HG02678 (cell line): ENCODE data around the gene PROSER3.
"Not testable (repeated sequence)": the region's sequence is repeated elsewhere in the genome, so short reads cannot be mapped to it uniquely, and the experiment has no call there.

ENCODE experiments used
- ATAC-seq: cut with Tn5 transposase; IDR thresholded peaks from one replicate; pipeline ENCODE4 v1.9.1; 2021; ENCODE audit warnings: mild to moderate bottlenecking, moderate library complexity; ENCODE audit not compliant: unreplicated experiment

The PROSER3 gene

GRCh38 chr19:35722461-35722860, 35.5 kb upstream of the PROSER3 start:
- ATAC-seq = no peak

- no peak for ATAC-seq
These were observed 35.1 kb upstream of the PROSER3 start for GRCh38 chr19:35722897-35723296.

GRCh38 chr19:35723671-35724070, 34.3 kb upstream of the PROSER3 start:
- no peak for ATAC-seq

GRCh38 chr19:35724132-35724531, 33.8 kb upstream of the PROSER3 start:
- ATAC-seq = not testable (repeated sequence)

GRCh38 chr19:35724560-35724959, 33.4 kb upstream of the PROSER3 start:
- ATAC-seq = no peak

- no peak for ATAC-seq
These were observed 32.6 kb upstream of the PROSER3 start for GRCh38 chr19:35725216-35725861.

- no peak for ATAC-seq
These were observed 30.7 kb upstream of the PROSER3 start for GRCh38 chr19:35727053-35727955.

- ATAC-seq = no peak
These were observed 29.8 kb upstream of the PROSER3 start for GRCh38 chr19:35727956-35728706.

GRCh38 chr19:35729021-35729420, 29.0 kb upstream of the PROSER3 start:
- ATAC-seq = no peak

GRCh38 chr19:35729763-35730162, 28.2 kb upstream of the PROSER3 start:
- ATAC-seq = no peak

- ATAC-seq = no peak
These were observed 27.6 kb upstream of the PROSER3 start for GRCh38 chr19:35730326-35730725.

- no peak for ATAC-seq
These were observed 26.6 kb upstream of the PROSER3 start for GRCh38 chr19:35731353-35731752.

- no peak for ATAC-seq
These were observed 26.1 kb upstream of the PROSER3 start for GRCh38 chr19:35731779-35732405.

GRCh38 chr19:35732540-35733179, 25.3 kb upstream of the PROSER3 start:
- no peak for ATAC-seq

- ATAC-seq = no peak
These were observed 24.5 kb upstream of the PROSER3 start for GRCh38 chr19:35733180-35734125.

GRCh38 chr19:35734273-35734672, 23.7 kb upstream of the PROSER3 start:
- ATAC-seq = no peak

GRCh38 chr19:35734889-35735288, 23.1 kb upstream of the PROSER3 start:
- ATAC-seq = no peak

GRCh38 chr19:35736913-35737886, 20.8 kb upstream of the PROSER3 start:
- ATAC-seq = no peak
